Measurements from ENCODE around the gene ANKRD65.

ANKRD65 gene

GRCh38 chr1:1398677-1399186 lies 22.3 kb downstream of the ANKRD65 start:
- peak overlapping the region; percentile 91 for H3K4me3 ChIP-seq (ENCODE audit: low read depth, low read length)
- no peak for DNase-seq (ENCODE audit: low read depth, low spot score)
- TF ChIP-seq CTCF (IDR thresholded peaks at IDR 0.05; ENCODE audit: low read depth, low read length), result no peak
- in situ Hi-C loops (cut with HindIII; ENCODE audit: low sequenced_read_pairs), result no loop called here

DNA sequence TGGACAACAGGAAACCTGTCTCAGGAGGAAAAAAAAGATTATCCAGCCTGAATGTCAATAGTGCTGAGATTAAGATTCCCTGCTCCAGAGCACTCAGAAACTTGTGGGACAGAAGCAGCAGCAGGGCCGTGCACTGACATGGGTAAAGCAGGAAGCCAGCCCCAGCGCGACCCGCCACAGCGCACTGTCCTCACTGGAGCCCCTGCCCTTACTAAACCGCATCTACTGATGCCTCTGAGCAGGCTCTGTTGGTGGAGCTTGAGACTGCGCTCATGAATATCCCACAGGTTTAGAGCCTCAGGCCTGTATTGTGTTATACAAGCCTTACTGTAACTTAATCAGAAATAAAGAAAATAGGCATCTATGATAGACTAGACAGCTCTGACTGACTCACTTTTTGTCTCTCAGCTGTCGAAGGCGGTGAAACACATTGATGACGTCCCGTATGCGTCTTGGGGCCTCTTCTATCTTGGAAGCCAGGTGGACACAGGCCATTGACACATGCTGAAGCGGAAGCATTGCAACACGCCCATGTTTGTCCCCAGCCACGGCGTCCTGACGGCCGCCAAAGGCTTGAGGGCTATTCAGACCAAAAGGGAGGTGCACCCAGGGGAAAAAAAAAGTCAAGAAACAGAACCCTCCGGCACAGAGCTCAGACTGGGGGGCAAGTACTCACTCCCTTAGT lies 23.1 kb downstream of the ANKRD65 start:
- H3K4me3 ChIP-seq (ENCODE audit: low read depth, low read length), result peak overlapping the region; percentile 91
- DNase-seq (ENCODE audit: low read depth, low spot score), result no peak
- no peak for TF ChIP-seq CTCF (IDR thresholded peaks at IDR 0.05; ENCODE audit: low read depth, low read length)
- in situ Hi-C loops (cut with HindIII; ENCODE audit: low sequenced_read_pairs), result no loop called here

DNA sequence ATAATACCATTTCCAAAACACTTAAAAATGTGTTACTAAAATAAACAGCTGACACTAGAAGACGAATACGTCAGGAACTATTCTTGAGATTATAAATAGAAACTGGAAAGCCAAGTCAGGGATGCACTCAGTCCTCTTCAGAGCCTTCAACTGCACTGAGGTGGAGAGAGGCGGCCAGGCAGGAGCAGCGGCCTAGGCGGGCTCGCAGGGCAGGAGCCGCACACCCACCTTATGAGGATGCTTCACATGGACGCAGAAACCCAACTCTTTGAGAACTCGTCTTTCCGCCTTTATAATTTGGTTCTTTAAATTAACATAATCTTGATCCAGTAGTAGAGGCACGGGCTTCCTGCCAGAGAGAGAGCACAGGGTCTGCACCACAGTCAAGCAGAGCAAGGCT lies 25.9 kb downstream of the ANKRD65 start:
- H3K4me3 ChIP-seq (ENCODE audit: low read depth, low read length), result no peak overlapping the region
- TF ChIP-seq CTCF (IDR thresholded peaks at IDR 0.05; ENCODE audit: low read depth, low read length), result no peak
- DNase-seq (ENCODE audit: low read depth, low spot score), result no peak
- in situ Hi-C loops (cut with HindIII; ENCODE audit: low sequenced_read_pairs), result no loop called here

DNA sequence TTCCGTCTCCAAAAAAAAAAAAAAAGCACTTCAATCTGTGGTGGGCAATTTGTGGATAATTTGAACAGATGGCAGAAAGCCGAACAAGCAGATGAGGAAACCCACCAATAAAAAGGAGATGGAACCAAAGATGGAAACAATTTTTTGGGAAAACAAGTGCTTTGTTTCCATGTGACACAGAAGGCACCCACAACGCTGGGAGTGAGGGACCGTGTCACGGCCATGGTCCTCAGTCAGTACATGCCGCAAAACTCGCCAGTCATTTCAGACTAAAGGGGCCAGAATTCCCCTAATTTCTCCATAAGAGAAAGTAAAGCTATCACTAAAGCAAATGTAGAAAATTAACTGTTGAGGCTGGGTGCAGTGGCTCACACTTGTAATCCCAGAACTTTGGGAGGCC lies 27.0 kb downstream of the ANKRD65 start:
- DNase-seq (ENCODE audit: low read depth, low spot score), result no peak
- in situ Hi-C loops (cut with HindIII; ENCODE audit: low sequenced_read_pairs), result no loop called here
- H3K4me3 ChIP-seq (ENCODE audit: low read depth, low read length), result no peak overlapping the region
- no peak for TF ChIP-seq CTCF (IDR thresholded peaks at IDR 0.05; ENCODE audit: low read depth, low read length)

DNA sequence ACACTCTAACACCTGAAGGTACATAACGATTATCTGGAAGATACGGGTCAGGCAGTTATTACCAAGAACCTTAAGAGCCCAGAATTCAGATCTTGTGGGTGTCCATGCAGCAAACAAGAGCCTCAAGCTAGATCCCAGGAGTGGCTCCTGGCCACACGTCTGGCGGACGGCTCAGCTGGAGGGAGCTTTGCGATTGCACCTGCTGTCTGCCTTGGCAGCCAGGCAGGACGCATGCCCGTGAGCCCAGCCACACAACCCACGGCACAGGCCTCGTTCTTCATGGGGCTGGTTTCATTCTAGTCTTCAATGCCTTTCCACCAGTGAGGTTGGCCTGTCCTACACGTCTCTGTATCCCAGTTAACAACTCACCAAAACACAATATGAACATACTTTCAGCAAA lies 27.6 kb downstream of the ANKRD65 start:
- no peak overlapping the region for H3K4me3 ChIP-seq (ENCODE audit: low read depth, low read length)
- no peak for DNase-seq (ENCODE audit: low read depth, low spot score)
- in situ Hi-C loops (cut with HindIII; ENCODE audit: low sequenced_read_pairs), result no loop called here
- TF ChIP-seq CTCF (IDR thresholded peaks at IDR 0.05; ENCODE audit: low read depth, low read length), result no peak

GRCh38 chr1:1393014-1393413 lies 28.1 kb downstream of the ANKRD65 start:
- in situ Hi-C loops (cut with HindIII; ENCODE audit: low sequenced_read_pairs), result no loop called here

More at GRCh38 chr1:1393014-1393413, 28.1 kb downstream of the ANKRD65 start:
- DNase-seq (ENCODE audit: low read depth, low spot score), result no peak
- no peak overlapping the region for H3K4me3 ChIP-seq (ENCODE audit: low read depth, low read length)
- no peak for TF ChIP-seq CTCF (IDR thresholded peaks at IDR 0.05; ENCODE audit: low read depth, low read length)
